ENCODE data around the gene PALS1. TPM values are rescaled to one million over a fixed set of nuclear protein-coding genes. Genes with fewer than 3 reads are reported as not detected.

The PALS1 gene
- total RNA-seq, 1 donor from 2014 or later: 30.1 TPM

- no peak for TF ChIP-seq CTCF (IDR thresholded peaks at IDR 0.05; ENCODE audit: unreplicated experiment)
- H3K4me3 Mint-ChIP-seq (ENCODE audit: low read depth): no peak overlapping the region
- no peaks in the 10 kb centered on the region for H3K9me3 Mint-ChIP-seq (ENCODE audit: low read depth)
- H3K36me3 Mint-ChIP-seq (ENCODE audit: insufficient read depth): peaks cover 20% of the 10 kb centered on the region
- H3K27ac Mint-ChIP-seq: peak overlapping the region; percentile 50
- H3K4me1 Mint-ChIP-seq (ENCODE audit: low read depth): peaks cover 4% of the 10 kb centered on the region
- no peak for DNase-seq (ENCODE audit: low spot score, unreplicated experiment)
- no peaks in the 10 kb centered on the region for H3K27me3 Mint-ChIP-seq
These were observed 34.9 kb downstream of the PALS1 start for GRCh38 chr14:67276131-67276530.

- DNase-seq (ENCODE audit: low spot score, unreplicated experiment): no peak
- Mint-ChIP-seq H3K9me3 (ENCODE audit: low read depth) (no peaks in the 10 kb centered on the region), H3K27ac (no peak overlapping the region), H3K4me1 (ENCODE audit: low read depth) (peaks cover 8% of the 10 kb centered on the region), H3K36me3 (ENCODE audit: insufficient read depth) (peaks cover 4% of the 10 kb centered on the region), H3K27me3 (no peaks in the 10 kb centered on the region), H3K4me3 (ENCODE audit: low read depth) (no peak overlapping the region)
- no peak for TF ChIP-seq CTCF (IDR thresholded peaks at IDR 0.05; ENCODE audit: unreplicated experiment)
These were observed 39.3 kb downstream of the PALS1 start for GRCh38 chr14:67280506-67280905.

GRCh38 chr14:67285876-67286452 lies 44.7 kb downstream of the PALS1 start:
- DNase-seq (ENCODE audit: low spot score, unreplicated experiment): no peak
- TF ChIP-seq CTCF (IDR thresholded peaks at IDR 0.05; ENCODE audit: unreplicated experiment): peak; percentile 75
- Mint-ChIP-seq H3K27me3 (no peaks in the 10 kb centered on the region), H3K9me3 (ENCODE audit: low read depth) (no peaks in the 10 kb centered on the region), H3K36me3 (ENCODE audit: insufficient read depth) (no peaks in the 10 kb centered on the region), H3K27ac (no peak overlapping the region), H3K4me3 (ENCODE audit: low read depth) (no peak overlapping the region), H3K4me1 (ENCODE audit: low read depth) (peaks cover 4% of the 10 kb centered on the region)

Other genes starting within 250 kb of the PALS1 start
- 0.24 TPM in 1 of 2 replicates, not detected in the other for gene GARIN2, start 52.0 kb upstream of the PALS1 start, total RNA-seq
- gene ATP6V1D, start 118.4 kb downstream of the PALS1 start, total RNA-seq: 66.4 and 73.0 TPM in 2 replicates
- gene EIF2S1, start 118.9 kb downstream of the PALS1 start, total RNA-seq: 73.6 and 76.6 TPM in 2 replicates
- 0.67 and 0.89 TPM in 2 replicates for gene PLEK2, start 170.7 kb downstream of the PALS1 start, total RNA-seq
- gene TMEM229B, start 247.3 kb downstream of the PALS1 start, total RNA-seq: 1.7 and 1.8 TPM in 2 replicates

Data from progenitor cell of endocrine pancreas (in vitro differentiated cells).